HG03521 (cell line): Measurements from ENCODE around the gene SPO11.

Experiments used
- ATAC-seq: cut with Tn5 transposase; IDR thresholded peaks from one replicate; pipeline ENCODE4 v1.9.1; 2021; ENCODE audit warnings: mild to moderate bottlenecking, moderate library complexity; ENCODE audit not compliant: unreplicated experiment

The SPO11 gene

GRCh38 chr20:57309544-57310115 lies 20.0 kb upstream of the SPO11 start:
- ATAC-seq = no peak

- no peak for ATAC-seq
These were observed 18.6 kb upstream of the SPO11 start for GRCh38 chr20:57310821-57311514.

- no peak for ATAC-seq
These were observed 17.5 kb upstream of the SPO11 start for GRCh38 chr20:57312138-57312537.

GRCh38 chr20:57313230-57313629 lies 16.4 kb upstream of the SPO11 start:
- ATAC-seq = no peak

GRCh38 chr20:57313951-57314350 lies 15.7 kb upstream of the SPO11 start:
- no peak for ATAC-seq

- no peak for ATAC-seq
These were observed 14.3 kb upstream of the SPO11 start for GRCh38 chr20:57315083-57315975.

- ATAC-seq = no peak
These were observed 13.6 kb upstream of the SPO11 start for GRCh38 chr20:57315976-57316480.

GRCh38 chr20:57316795-57317201 lies 12.8 kb upstream of the SPO11 start:
- no peak for ATAC-seq

GRCh38 chr20:57317316-57317788 lies 12.3 kb upstream of the SPO11 start:
- no peak for ATAC-seq

GRCh38 chr20:57317789-57318371 lies 11.7 kb upstream of the SPO11 start:
- ATAC-seq = no peak

GRCh38 chr20:57319584-57319983 lies 10.0 kb upstream of the SPO11 start:
- no peak for ATAC-seq

- no peak for ATAC-seq
These were observed 9.2 kb upstream of the SPO11 start for GRCh38 chr20:57320358-57320757.

GRCh38 chr20:57321142-57321541 lies 8.5 kb upstream of the SPO11 start:
- ATAC-seq = no peak

GRCh38 chr20:57322476-57322875 lies 7.1 kb upstream of the SPO11 start:
- no peak for ATAC-seq

GRCh38 chr20:57323034-57323433 lies 6.6 kb upstream of the SPO11 start:
- no peak for ATAC-seq

- ATAC-seq = no peak
These were observed 3.8 kb upstream of the SPO11 start for GRCh38 chr20:57325632-57326356.

GRCh38 chr20:57326667-57327455 lies 2.7 kb upstream of the SPO11 start:
- ATAC-seq = no peak

- no peak for ATAC-seq
These were observed 1.8 kb upstream of the SPO11 start for GRCh38 chr20:57327820-57328219.

- no peak for ATAC-seq
These were observed 1.4 kb downstream of the SPO11 start for GRCh38 chr20:57330998-57331397.
